Nephron progenitor cell (in vitro differentiated cells): Measurements from ENCODE around the gene ZNF281.
"Not testable (repeated sequence)": the region's sequence is repeated elsewhere in the genome, so short reads cannot be mapped to it uniquely, and the experiment has no call there.

ENCODE experiments used
- DNase-seq: peaks from one replicate; pipeline ENCODE4 v3.0.0; 2021
- H3K27ac Mint-ChIP-seq: 2 replicates; pipeline ENCODE4 v1.8.0; 2021; ENCODE audit warnings: mild to moderate bottlenecking, moderate library complexity, mixed read lengths
- H3K27me3 Mint-ChIP-seq: 2 replicates; pipeline ENCODE4 v1.8.0; 2021; ENCODE audit warnings: mild to moderate bottlenecking, low read depth, mixed read lengths; ENCODE audit not compliant: poor library complexity
- H3K36me3 Mint-ChIP-seq: 2 replicates; pipeline ENCODE4 v1.8.0; 2021; ENCODE audit warnings: low read depth, mixed read lengths
- H3K4me1 Mint-ChIP-seq: 2 replicates; pipeline ENCODE4 v1.8.0; 2021; ENCODE audit warnings: mixed read lengths
- H3K4me3 Mint-ChIP-seq: 2 replicates; pipeline ENCODE4 v1.8.0; 2021; ENCODE audit warnings: mild to moderate bottlenecking, moderate library complexity, mixed read lengths
- H3K9me3 Mint-ChIP-seq: 2 replicates; pipeline ENCODE4 v1.8.0; 2021; ENCODE audit warnings: mild to moderate bottlenecking, moderate library complexity, mixed read lengths
- CTCF ChIP-seq: fragments of 200-600 bp; sonication (generic); IDR thresholded peaks from 2 replicates; pipeline ENCODE4 v1.5.0; 2021; ENCODE audit warnings: antibody characterized with exemption

Gene ZNF281

GRCh38 chr1:200415789-200416593, 6.2 kb upstream of the ZNF281 start:
- peaks cover 7% of the 10 kb centered on the region for H3K9me3 Mint-ChIP-seq
- H3K4me1 Mint-ChIP-seq, result peaks cover 16% of the 10 kb centered on the region
- H3K27me3 Mint-ChIP-seq, result no peaks in the 10 kb centered on the region
- DNase-seq, result no peak
- H3K36me3 Mint-ChIP-seq, result peaks cover 13% of the 10 kb centered on the region
- H3K27ac Mint-ChIP-seq, result no peak overlapping the region
- H3K4me3 Mint-ChIP-seq, result no peak overlapping the region
- no peak for TF ChIP-seq CTCF

- TF ChIP-seq CTCF, result no peak
- no peak overlapping the region for H3K27ac Mint-ChIP-seq
- H3K4me3 Mint-ChIP-seq, result no peak overlapping the region
- no peak for DNase-seq
- no peaks in the 10 kb centered on the region for H3K27me3 Mint-ChIP-seq
- H3K9me3 Mint-ChIP-seq, result peaks cover 7% of the 10 kb centered on the region
- H3K4me1 Mint-ChIP-seq, result peaks cover 24% of the 10 kb centered on the region
- H3K36me3 Mint-ChIP-seq, result peaks cover 13% of the 10 kb centered on the region
These were observed 5.4 kb upstream of the ZNF281 start for GRCh38 chr1:200415227-200415626.

GRCh38 chr1:200414657-200415056, 4.8 kb upstream of the ZNF281 start:
- H3K9me3 Mint-ChIP-seq, result peaks cover 7% of the 10 kb centered on the region
- no peak for TF ChIP-seq CTCF
- no peak for DNase-seq
- no peak overlapping the region for H3K27ac Mint-ChIP-seq
- peaks cover 17% of the 10 kb centered on the region for H3K36me3 Mint-ChIP-seq
- peaks cover 3% of the 10 kb centered on the region for H3K27me3 Mint-ChIP-seq
- no peak overlapping the region for H3K4me3 Mint-ChIP-seq
- H3K4me1 Mint-ChIP-seq, result peaks cover 28% of the 10 kb centered on the region

GRCh38 chr1:200413766-200414165, 3.9 kb upstream of the ZNF281 start:
- not testable (repeated sequence) for H3K27ac Mint-ChIP-seq, DNase-seq, H3K4me3 Mint-ChIP-seq, H3K27me3 Mint-ChIP-seq
- Mint-ChIP-seq H3K9me3 (peaks cover 11% of the 10 kb centered on the region), H3K36me3 (peaks cover 22% of the 10 kb centered on the region), H3K4me1 (peaks cover 34% of the 10 kb centered on the region)

- Mint-ChIP-seq H3K36me3 (peaks cover 31% of the 10 kb centered on the region), H3K4me1 (peaks cover 53% of the 10 kb centered on the region), H3K4me3 (peak overlapping the region; percentile 81), H3K27ac (no peak overlapping the region), H3K27me3 (peaks cover 3% of the 10 kb centered on the region), H3K9me3 (peaks cover 23% of the 10 kb centered on the region)
- DNase-seq, result peak; percentile 2
- TF ChIP-seq CTCF, result no peak
These were observed 1.8 kb upstream of the ZNF281 start for GRCh38 chr1:200411406-200412257.

- peaks cover 42% of the 10 kb centered on the region for H3K36me3 Mint-ChIP-seq
- peaks cover 34% of the 10 kb centered on the region for H3K9me3 Mint-ChIP-seq
- H3K27ac Mint-ChIP-seq, result no peak overlapping the region
- H3K27me3 Mint-ChIP-seq, result peaks cover 7% of the 10 kb centered on the region
- no peak for TF ChIP-seq CTCF
- peak overlapping the region; percentile 99 for H3K4me3 Mint-ChIP-seq
- peaks cover 64% of the 10 kb centered on the region for H3K4me1 Mint-ChIP-seq
- DNase-seq, result no peak
These were observed 686 bp upstream of the ZNF281 start for GRCh38 chr1:200410566-200410878.
